Measurements from ENCODE around the gene PNMT. TPM values are rescaled to one million over a fixed set of nuclear protein-coding genes. Genes with fewer than 3 reads are reported as not detected.
A peak's percentile ranks its signal among the peaks of the same experiment; 100 is the strongest.

PNMT gene
- polyA plus RNA-seq, 3 donors = not detected

DNA sequence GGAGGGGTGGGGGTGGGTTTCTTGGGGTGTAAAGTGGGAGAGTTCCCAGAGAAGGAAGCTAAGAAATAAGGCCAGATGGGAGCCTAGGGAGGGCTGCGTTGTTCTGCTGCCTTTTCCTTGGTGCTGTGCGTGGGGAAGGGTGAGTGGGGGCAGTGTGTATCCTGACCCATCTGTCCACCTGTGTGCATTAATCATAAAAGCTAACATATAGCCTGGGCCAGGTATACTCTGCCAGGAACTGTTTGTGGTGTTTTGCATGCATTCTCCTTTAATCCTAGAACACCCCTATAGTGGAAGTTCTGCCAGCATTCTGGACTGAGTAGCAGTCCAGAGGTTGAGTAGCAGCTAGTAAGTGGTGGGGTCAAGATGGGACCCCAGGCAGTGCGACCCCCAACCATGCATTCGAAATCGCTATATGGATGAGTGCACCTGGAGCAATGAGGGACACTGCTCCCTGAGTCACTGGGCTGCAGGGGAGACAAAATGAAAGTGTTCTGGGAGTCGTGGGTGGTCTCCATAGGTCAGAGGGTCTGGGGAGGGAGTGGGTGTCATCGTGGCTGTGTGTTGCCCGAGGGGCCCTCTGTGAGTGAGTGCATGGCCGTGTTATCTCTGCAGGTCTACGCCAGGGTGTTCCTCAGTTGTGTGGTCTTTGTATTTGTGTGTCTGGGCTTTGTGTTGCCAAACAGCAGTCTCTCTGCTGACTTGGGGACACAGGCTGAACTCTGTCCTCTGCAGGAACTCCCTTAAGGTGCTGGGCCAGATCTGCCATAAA, 32.9 kb downstream of the PNMT start:
- H2AFZ ChIP-seq (ENCODE audit: insufficient read depth, low read depth, low read length, poor library complexity, severe bottlenecking) = no peak overlapping the region
- Mint-ChIP-seq H3K4me3 (peak overlapping the region in 1 of 2 donors; percentile 74), H3K4me1 (peaks cover 4% of the 10 kb centered on the region), H3K27me3 (ENCODE audit: low read depth in 3 of 3) (peaks cover 43 to 58% (median 47%) of the 10 kb centered on the region in 3 donors), H3K9me3 (peaks cover 0 to 12% (median 5%) of the 10 kb centered on the region in 7 donors), H3K27ac (peak overlapping the region in 1 of 7 donors; percentile 45), H3K36me3 (peaks cover 3 to 7% of the 10 kb centered on the region in 2 donors)
- no peaks in the 10 kb centered on the region for H3K4me1 ChIP-seq (ENCODE audit: control insufficient read depth in 1 of 2, insufficient read depth in 2 of 2, low read length in 2 of 2)
- no peaks in the 10 kb centered on the region for H3K36me3 ChIP-seq (replicated peaks in 1 of 2; ENCODE audit: control insufficient read depth in 1 of 2, insufficient read depth in 2 of 2, low read length in 2 of 2)
- H3K27me3 ChIP-seq (ENCODE audit: control insufficient read depth in 2 of 2, insufficient read depth in 2 of 2, low read length in 2 of 2) = peaks cover 29 to 47% of the 10 kb centered on the region in 2 donors
- no peak overlapping the region for H3K4me2 ChIP-seq (replicated peaks; ENCODE audit: extremely low read depth, low read length, poor library complexity, severe bottlenecking)
- no peak overlapping the region for H3K4me3 ChIP-seq (replicated peaks in 1 of 3; ENCODE audit: low read depth in 2 of 3, low read length in 3 of 3)
- DNase-seq = no peak
- no peaks in the 10 kb centered on the region for H3K79me2 ChIP-seq (ENCODE audit: insufficient read depth, low read length)
- H3K9me3 ChIP-seq (replicated peaks in 1 of 2; ENCODE audit: control insufficient read depth in 1 of 2, insufficient read depth in 1 of 2, low read length in 2 of 2) = peaks cover 0 to 19% of the 10 kb centered on the region in 2 donors
- H3K9ac ChIP-seq (ENCODE audit: insufficient read depth, low read length, poor library complexity, severe bottlenecking) = no peak overlapping the region
- TF ChIP-seq, protein P1, sequence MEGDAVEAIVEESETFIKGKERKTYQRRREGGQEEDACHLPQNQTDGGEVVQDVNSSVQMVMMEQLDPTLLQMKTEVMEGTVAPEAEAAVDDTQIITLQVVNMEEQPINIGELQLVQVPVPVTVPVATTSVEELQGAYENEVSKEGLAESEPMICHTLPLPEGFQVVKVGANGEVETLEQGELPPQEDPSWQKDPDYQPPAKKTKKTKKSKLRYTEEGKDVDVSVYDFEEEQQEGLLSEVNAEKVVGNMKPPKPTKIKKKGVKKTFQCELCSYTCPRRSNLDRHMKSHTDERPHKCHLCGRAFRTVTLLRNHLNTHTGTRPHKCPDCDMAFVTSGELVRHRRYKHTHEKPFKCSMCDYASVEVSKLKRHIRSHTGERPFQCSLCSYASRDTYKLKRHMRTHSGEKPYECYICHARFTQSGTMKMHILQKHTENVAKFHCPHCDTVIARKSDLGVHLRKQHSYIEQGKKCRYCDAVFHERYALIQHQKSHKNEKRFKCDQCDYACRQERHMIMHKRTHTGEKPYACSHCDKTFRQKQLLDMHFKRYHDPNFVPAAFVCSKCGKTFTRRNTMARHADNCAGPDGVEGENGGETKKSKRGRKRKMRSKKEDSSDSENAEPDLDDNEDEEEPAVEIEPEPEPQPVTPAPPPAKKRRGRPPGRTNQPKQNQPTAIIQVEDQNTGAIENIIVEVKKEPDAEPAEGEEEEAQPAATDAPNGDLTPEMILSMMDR (IDR thresholded peaks at IDR 0.05) = no peak
- WGBS (ENCODE audit: insufficient coverage) = 76% methylated on average over 7 of the region's 10 CpGs
- intact Hi-C loops (cut with micrococcal nuclease) = no loop called here
- no peaks in the 10 kb centered on the region for H4K20me1 ChIP-seq (ENCODE audit: insufficient read depth, low read length)
- H3K27ac ChIP-seq (ENCODE audit: low read depth in 1 of 2, low read length in 2 of 2) = no peak overlapping the region

DNA sequence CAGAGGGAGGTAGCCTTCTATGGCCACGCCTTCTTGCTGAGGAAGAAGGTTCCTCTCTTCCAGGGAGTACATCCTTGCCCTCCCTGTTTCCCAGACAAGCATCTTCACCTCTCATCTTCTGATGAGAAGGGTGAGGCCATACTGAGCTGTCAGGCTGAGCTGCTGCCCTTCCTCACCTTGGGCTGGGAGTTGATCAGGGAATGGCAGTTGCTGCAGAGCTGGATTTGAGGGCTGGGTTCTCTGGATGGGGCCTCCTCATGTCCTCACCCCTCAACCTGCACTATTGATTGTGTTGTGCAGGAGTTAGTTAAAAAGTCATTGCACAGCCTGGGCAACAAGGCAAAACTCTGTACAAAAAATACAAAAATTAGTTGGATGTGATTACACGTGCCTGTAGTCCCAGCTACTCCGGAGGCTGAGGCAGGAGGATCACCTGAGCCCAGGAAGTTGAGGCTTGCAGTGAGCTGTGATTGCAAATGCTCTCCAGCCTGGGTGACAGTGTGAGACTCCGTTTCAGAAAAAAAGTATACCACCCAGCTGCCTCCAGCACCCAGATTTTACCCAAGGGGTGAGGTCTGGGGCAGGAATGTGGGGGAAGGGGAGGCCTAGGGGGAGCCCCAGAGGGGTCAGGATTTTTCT, 33.6 kb downstream of the PNMT start:
- Histone ChIP-seq H3K9me3 (replicated peaks in 1 of 2; ENCODE audit: control insufficient read depth in 1 of 2, insufficient read depth in 1 of 2, low read length in 2 of 2) (peaks cover 0 to 19% of the 10 kb centered on the region in 2 donors), H4K20me1 (ENCODE audit: insufficient read depth, low read length) (no peaks in the 10 kb centered on the region), H3K27me3 (ENCODE audit: control insufficient read depth in 2 of 2, insufficient read depth in 2 of 2, low read length in 2 of 2) (peaks cover 29 to 47% of the 10 kb centered on the region in 2 donors), H3K4me1 (ENCODE audit: control insufficient read depth in 1 of 2, insufficient read depth in 2 of 2, low read length in 2 of 2) (no peaks in the 10 kb centered on the region), H3K27ac (ENCODE audit: low read depth in 1 of 2, low read length in 2 of 2) (no peak overlapping the region), H2AFZ (ENCODE audit: insufficient read depth, low read depth, low read length, poor library complexity, severe bottlenecking) (no peak overlapping the region), H3K79me2 (ENCODE audit: insufficient read depth, low read length) (no peaks in the 10 kb centered on the region), H3K4me3 (replicated peaks in 1 of 3; ENCODE audit: low read depth in 2 of 3, low read length in 3 of 3) (no peak overlapping the region), H3K4me2 (replicated peaks; ENCODE audit: extremely low read depth, low read length, poor library complexity, severe bottlenecking) (no peak overlapping the region), H3K36me3 (replicated peaks in 1 of 2; ENCODE audit: control insufficient read depth in 1 of 2, insufficient read depth in 2 of 2, low read length in 2 of 2) (no peaks in the 10 kb centered on the region), H3K9ac (ENCODE audit: insufficient read depth, low read length, poor library complexity, severe bottlenecking) (no peak overlapping the region)
- Mint-ChIP-seq H3K27me3 (ENCODE audit: low read depth in 3 of 3) (peaks cover 40 to 58% (median 47%) of the 10 kb centered on the region in 3 donors), H3K27ac (no peak overlapping the region), H3K9me3 (peaks cover 0 to 12% (median 5%) of the 10 kb centered on the region in 7 donors), H3K4me3 (peak overlapping the region in 1 of 2 donors; percentile 74), H3K36me3 (peaks cover 3 to 7% of the 10 kb centered on the region in 2 donors), H3K4me1 (peaks cover 4% of the 10 kb centered on the region)
- WGBS (ENCODE audit: insufficient coverage) = 100% methylated on average over 1 of the region's 4 CpGs
- intact Hi-C loops (cut with micrococcal nuclease) = no loop called here
- TF ChIP-seq, protein P1 (IDR thresholded peaks at IDR 0.05) = no peak
- no peak for DNase-seq

Data from CD14-positive monocyte (primary cell).